Sigmoid colon (tissue), 7 donors: ENCODE measurements around the gene BBIP1. TPM values are rescaled to one million over a fixed set of nuclear protein-coding genes. Genes with fewer than 3 reads are reported as not detected.

Source experiments
- DNase-seq: peaks from one replicate; pipeline ENCODE4 v3.0.0-alpha.2; 2019
- H3K27ac ChIP-seq, 4 donors: fragments of 200-600 bp; sonication (generic); one replicate each; pipeline ENCODE4 v1.5.1; 2016 to 2019; ENCODE audit warnings: mild to moderate bottlenecking in 1 of 4
- H3K27me3 ChIP-seq, 3 donors: fragments of 200-600 bp; sonication (generic); one replicate each; pipeline ENCODE4 v1.5.1; 2019; ENCODE audit warnings: mild to moderate bottlenecking in 1 of 3
- H3K36me3 ChIP-seq, 4 donors: fragments of 200-600 bp; sonication (generic); one replicate each; pipeline ENCODE4 v1.5.1; 2016 to 2019
- H3K4me1 ChIP-seq, 4 donors: fragments of 200-600 bp; sonication (generic); one replicate each; pipeline ENCODE4 v1.5.1; 2017 to 2019
- H3K4me3 ChIP-seq, 4 donors: fragments of 200-600 bp; sonication (generic); one replicate each; pipeline ENCODE4 v1.5.1; 2017 to 2019; ENCODE audit warnings: mild to moderate bottlenecking in 2 of 4, moderate library complexity in 1 of 4
- H3K9me3 ChIP-seq, 4 donors: fragments of 200-600 bp in 3 of 4; sonication (generic) in 3 of 4; one replicate each; pipeline versions ENCODE4 v1.5.1 to v1.6.1; 2013 to 2019
- EP300 ChIP-seq, 4 donors: sonication (generic); formaldehyde crosslinking; IDR thresholded peaks; one replicate each; pipeline ENCODE4 v1.6.1; 2017; ENCODE audit warnings: antibody characterized with exemption in 4 of 4
- POLR2A ChIP-seq, 2 donors: fragments of 450-650 bp; IDR thresholded peaks; one replicate each; pipeline ENCODE4 v1.6.1; 2016; ENCODE audit warnings: antibody characterized with exemption in 2 of 2, mild to moderate bottlenecking in 2 of 2, moderate library complexity in 2 of 2
- POLR2AphosphoS5 ChIP-seq, 4 donors: sonication (generic); formaldehyde crosslinking; IDR thresholded peaks; one replicate each; pipeline ENCODE4 v1.6.1; 2017; ENCODE audit warnings: antibody characterized with exemption in 4 of 4
- WGBS, 2 donors: extraction: QIAGEN DNeasy Blood & Tissue Kit; methylation state at CpG; one replicate each; pipeline ENCODE4 v1.1.7; 2013; 5-methylcytosine and 5-hydroxymethylcytosine counted together
- intact Hi-C: fragments of 100-400 bp; cut with DNase I; formaldehyde crosslinking; loops from one replicate; pipeline ENCODE4 v1.15.1; 2023
- polyA plus RNA-seq, 3 donors: library from polyadenylated mRNA; stranded (reverse); fragments of 200-250 nt; gene quantifications; one replicate each; pipeline ENCODE4 v1.2.3, GENCODE V29; 2013
- total RNA-seq, 4 donors: library from RNA; depleted of rRNA; stranded (reverse); fragments of >200 nt; gene quantifications; one replicate each; pipeline ENCODE4 v1.1.0, GENCODE V29; 2016
- TF ChIP-seq, protein P1 (sequence below), 4 experiments: fragments of 450-650 bp in 3 of 4; fragments of 200-600 bp in 1 of 4; IDR thresholded peaks; one replicate each; pipeline ENCODE4 v1.5.1; 2016 to 2019; ENCODE audit warnings: antibody characterized with exemption in 4 of 4, mild to moderate bottlenecking in 3 of 4, moderate library complexity in 2 of 4
- donor health status: healthy with polysubstance abuse.
- donor health status: Bipolar disorder and iron deficiency.
- donor health status: healthy.

Gene BBIP1
- total and polyA plus RNA-seq, 7 donors, result 16.2 to 36.8 (median 21.6) TPM

DNA sequence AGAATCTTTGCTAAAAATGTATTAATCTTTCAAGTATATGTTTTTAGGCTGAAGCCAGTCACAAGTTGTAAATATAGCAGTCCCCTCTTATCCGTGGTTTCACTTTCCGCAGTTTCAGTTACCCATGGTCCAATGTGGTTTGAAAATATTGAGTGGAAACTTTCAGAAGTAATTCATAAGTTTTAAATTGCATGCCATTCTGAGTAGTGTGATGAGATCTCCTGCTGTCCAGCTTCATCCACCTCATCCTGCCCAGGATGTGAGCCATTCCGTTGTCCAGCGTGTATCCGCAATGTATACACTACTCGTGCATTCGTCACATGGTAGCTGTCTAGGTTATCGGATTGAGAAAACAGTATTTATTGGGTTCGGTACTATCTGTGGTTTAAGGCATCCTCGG is 35.1 kb downstream of the BBIP1 start:
- H3K4me1 ChIP-seq, result peaks cover 0 to 77% (median 47%) of the 10 kb centered on the region in 4 donors
- H3K27ac ChIP-seq, result peak overlapping the region; percentile 37 to 60 (median 44)
- H3K4me3 ChIP-seq, result no peak overlapping the region
- whole genome bisulfite sequencing, 2 donors, result 82% methylated on average over 10 of the region's 10 CpGs
- H3K36me3 ChIP-seq, result peaks cover 0 to 86% (median 7%) of the 10 kb centered on the region in 4 donors
- intact Hi-C loops, result no loop called here
- DNase-seq, result no peak
- no peaks in the 10 kb centered on the region for H3K27me3 ChIP-seq
- no peak for TF ChIP-seq POLR2AphosphoS5 (IDR thresholded peaks at IDR 0.05)
- H3K9me3 ChIP-seq, result no peaks in the 10 kb centered on the region

DNA sequence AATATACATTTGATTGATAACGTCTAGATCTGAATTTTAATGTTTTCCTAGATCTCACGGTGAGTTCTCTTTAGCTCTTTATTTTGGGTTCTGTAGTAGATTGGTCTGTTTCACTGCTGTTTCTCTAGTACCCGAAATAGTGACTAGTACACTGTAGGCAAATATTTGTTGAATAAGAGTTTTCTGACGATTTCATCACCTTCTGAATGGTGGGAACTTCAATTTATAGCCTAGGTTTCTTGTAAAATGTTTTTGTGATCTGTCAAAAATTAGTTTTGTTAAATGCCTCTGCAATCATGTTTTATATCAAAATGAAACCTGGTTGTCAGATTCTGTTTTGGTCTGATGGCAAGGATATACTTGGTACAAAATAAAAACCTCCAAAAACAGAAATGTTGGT is 37.1 kb downstream of the BBIP1 start:
- Histone ChIP-seq H3K27ac (peak overlapping the region; percentile 19 to 60 (median 40)), H3K27me3 (no peaks in the 10 kb centered on the region), H3K4me3 (peak overlapping the region in 1 of 4 donors; percentile 3)

GRCh38 chr10:110881247-110881646 is 37.7 kb downstream of the BBIP1 start:
- peak; percentile 58 for DNase-seq
- H3K4me1 ChIP-seq, result peaks cover 0 to 96% (median 61%) of the 10 kb centered on the region in 4 donors
- no peak overlapping the region for H3K4me3 ChIP-seq
- H3K27ac ChIP-seq, result peak overlapping the region in 3 of 4 donors; percentile 19 to 60 (median 48)
- TF ChIP-seq POLR2A (IDR thresholded peaks at IDR 0.05) (no peak), EP300 (IDR thresholded peaks at IDR 0.05) (no peak), POLR2AphosphoS5 (IDR thresholded peaks at IDR 0.05) (no peak)
- TF ChIP-seq, protein P1, sequence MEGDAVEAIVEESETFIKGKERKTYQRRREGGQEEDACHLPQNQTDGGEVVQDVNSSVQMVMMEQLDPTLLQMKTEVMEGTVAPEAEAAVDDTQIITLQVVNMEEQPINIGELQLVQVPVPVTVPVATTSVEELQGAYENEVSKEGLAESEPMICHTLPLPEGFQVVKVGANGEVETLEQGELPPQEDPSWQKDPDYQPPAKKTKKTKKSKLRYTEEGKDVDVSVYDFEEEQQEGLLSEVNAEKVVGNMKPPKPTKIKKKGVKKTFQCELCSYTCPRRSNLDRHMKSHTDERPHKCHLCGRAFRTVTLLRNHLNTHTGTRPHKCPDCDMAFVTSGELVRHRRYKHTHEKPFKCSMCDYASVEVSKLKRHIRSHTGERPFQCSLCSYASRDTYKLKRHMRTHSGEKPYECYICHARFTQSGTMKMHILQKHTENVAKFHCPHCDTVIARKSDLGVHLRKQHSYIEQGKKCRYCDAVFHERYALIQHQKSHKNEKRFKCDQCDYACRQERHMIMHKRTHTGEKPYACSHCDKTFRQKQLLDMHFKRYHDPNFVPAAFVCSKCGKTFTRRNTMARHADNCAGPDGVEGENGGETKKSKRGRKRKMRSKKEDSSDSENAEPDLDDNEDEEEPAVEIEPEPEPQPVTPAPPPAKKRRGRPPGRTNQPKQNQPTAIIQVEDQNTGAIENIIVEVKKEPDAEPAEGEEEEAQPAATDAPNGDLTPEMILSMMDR (IDR thresholded peaks at IDR 0.05), result no peak
- H3K9me3 ChIP-seq, result no peaks in the 10 kb centered on the region
- intact Hi-C loops, result no loop called here
- 89 to 95% methylated on average over 9 of the region's 9 CpGs for whole genome bisulfite sequencing, 2 donors
- no peaks in the 10 kb centered on the region for H3K27me3 ChIP-seq
- H3K36me3 ChIP-seq, result peaks cover 0 to 82% (median 5%) of the 10 kb centered on the region in 4 donors

More for the DNA sequence above, 37.1 kb downstream of the BBIP1 start:
- no peak for DNase-seq
- no peak for TF ChIP-seq EP300 (IDR thresholded peaks at IDR 0.05)
- peak in 1 of 4 donors; percentile 29 for TF ChIP-seq POLR2AphosphoS5 (IDR thresholded peaks at IDR 0.05)
- no peak for TF ChIP-seq POLR2A (IDR thresholded peaks at IDR 0.05)
- TF ChIP-seq, protein P1 (IDR thresholded peaks at IDR 0.05), result no peak
- Histone ChIP-seq H3K9me3 (no peaks in the 10 kb centered on the region), H3K36me3 (peaks cover 0 to 82% (median 5%) of the 10 kb centered on the region in 4 donors), H3K4me1 (peaks cover 0 to 95% (median 57%) of the 10 kb centered on the region in 4 donors)
- 38 to 65% methylated on average over 4 of the region's 4 CpGs for WGBS, 2 donors
- intact Hi-C loops, result no loop called here

DNA sequence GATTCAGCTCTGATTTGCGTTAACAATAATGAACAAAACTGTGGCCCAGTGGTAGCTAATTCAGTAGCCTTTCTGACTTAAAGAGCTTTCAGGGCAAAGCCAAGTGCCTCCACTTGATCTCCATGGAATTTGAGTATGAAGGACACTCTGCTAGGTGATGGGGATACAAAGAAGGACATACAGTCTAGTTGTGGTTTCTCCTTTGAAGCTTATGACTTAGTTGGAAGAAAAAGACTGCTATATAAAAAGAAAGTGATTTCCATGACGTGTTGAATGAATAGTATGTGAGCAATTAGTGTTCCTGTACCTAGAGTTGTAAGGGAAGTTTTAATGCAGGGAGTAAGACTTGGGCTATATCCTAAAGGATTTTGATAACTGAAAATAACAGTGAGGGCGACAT is 39.0 kb downstream of the BBIP1 start:
- TF ChIP-seq EP300 (IDR thresholded peaks at IDR 0.05), result no peak
- TF ChIP-seq POLR2AphosphoS5 (IDR thresholded peaks at IDR 0.05), result no peak
- TF ChIP-seq, protein P1 (IDR thresholded peaks at IDR 0.05), result no peak
- TF ChIP-seq POLR2A (IDR thresholded peaks at IDR 0.05), result no peak
- peaks cover 0 to 96% (median 65%) of the 10 kb centered on the region in 4 donors for H3K4me1 ChIP-seq
- H3K27ac ChIP-seq, result peak overlapping the region; percentile 21 to 60 (median 38)
- no peak for DNase-seq
- no peaks in the 10 kb centered on the region for H3K27me3 ChIP-seq
- peaks cover 0 to 75% (median 5%) of the 10 kb centered on the region in 4 donors for H3K36me3 ChIP-seq
- intact Hi-C loops, result no loop called here
- 67 to 83% methylated on average over 3 of the region's 3 CpGs for WGBS, 2 donors
- H3K4me3 ChIP-seq, result no peak overlapping the region
- H3K9me3 ChIP-seq, result no peaks in the 10 kb centered on the region

DNA sequence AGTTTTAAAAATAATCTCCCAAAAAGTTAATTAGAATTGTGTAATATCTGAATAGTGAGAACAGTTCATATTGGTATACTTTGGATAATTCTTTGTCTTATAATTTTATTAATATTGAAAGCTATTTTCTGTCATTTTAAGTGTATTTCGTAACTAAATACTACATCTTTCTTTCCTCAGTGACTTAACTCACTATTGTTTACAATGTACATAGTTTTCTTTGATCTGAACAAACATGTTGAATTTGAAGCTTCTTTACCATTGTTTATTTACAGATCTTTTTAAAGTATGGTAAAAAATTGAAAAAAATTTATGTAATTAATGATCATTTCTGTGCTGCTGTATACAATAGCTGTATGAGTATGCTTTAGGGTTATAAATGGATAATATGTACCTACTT is 42.2 kb downstream of the BBIP1 start:
- Histone ChIP-seq H3K27ac (peak overlapping the region in 1 of 4 donors; percentile 26), H3K4me3 (no peak overlapping the region), H3K27me3 (no peaks in the 10 kb centered on the region), H3K9me3 (no peaks in the 10 kb centered on the region), H3K36me3 (peaks cover 0 to 43% (median 0%) of the 10 kb centered on the region in 4 donors), H3K4me1 (peaks cover 0 to 73% (median 48%) of the 10 kb centered on the region in 4 donors)
- WGBS, 2 donors, result 90 to 91% methylated on average over 1 of the region's 1 CpG
- TF ChIP-seq, protein P1 (IDR thresholded peaks at IDR 0.05), result no peak
- no peak for TF ChIP-seq EP300 (IDR thresholded peaks at IDR 0.05)
- TF ChIP-seq POLR2A (IDR thresholded peaks at IDR 0.05), result no peak
- TF ChIP-seq POLR2AphosphoS5 (IDR thresholded peaks at IDR 0.05), result no peak
- DNase-seq, result no peak
- intact Hi-C loops, result no loop called here
